HG03066 (cell line): ENCODE data around the gene CD48.

Experiments
- ATAC-seq: cut with Tn5 transposase; IDR thresholded peaks from one replicate; pipeline ENCODE4 v1.9.1; 2021; ENCODE audit warnings: low read depth; ENCODE audit not compliant: unreplicated experiment

CD48 gene, protein sequence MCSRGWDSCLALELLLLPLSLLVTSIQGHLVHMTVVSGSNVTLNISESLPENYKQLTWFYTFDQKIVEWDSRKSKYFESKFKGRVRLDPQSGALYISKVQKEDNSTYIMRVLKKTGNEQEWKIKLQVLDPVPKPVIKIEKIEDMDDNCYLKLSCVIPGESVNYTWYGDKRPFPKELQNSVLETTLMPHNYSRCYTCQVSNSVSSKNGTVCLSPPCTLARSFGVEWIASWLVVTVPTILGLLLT

DNA sequence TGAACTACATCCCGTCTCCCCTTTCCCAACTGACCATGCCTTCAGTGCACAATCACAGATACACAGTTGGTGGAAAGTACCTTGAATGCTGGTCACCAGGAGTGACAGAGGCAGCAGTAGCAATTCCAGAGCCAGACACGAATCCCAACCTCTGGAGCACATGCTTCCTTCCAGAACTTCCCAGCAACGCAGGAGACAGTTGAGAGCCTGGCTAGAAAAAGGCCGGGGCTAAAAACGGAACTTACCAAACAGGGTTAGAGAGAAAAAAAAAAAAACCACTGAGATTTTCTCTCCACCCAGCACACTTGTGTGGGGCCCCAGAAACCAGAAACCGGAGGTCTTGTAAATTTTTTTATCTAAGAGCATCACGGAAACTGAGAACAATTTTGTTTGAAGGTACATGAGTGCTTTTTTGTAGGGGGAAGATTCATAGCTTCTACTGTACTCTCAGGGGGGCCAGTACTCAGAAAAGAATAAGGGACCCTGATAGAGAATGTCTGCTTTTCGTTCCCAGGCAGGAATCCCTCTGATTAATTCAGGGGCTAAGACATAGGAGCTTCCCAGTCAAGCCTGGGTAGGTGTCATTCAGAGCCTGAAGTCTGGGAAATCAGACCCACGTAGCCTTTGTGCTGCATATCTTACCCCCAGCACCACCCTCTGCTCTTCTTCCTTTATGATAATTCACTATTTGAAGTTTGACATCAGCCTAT, at the start of gene CD48:
TSS of gene CD48 (minus strand) at position 221 of the 710 bp plus-strand sequence. CDS start at position 162, 59 bp downstream.
- ATAC-seq: peak; percentile 40

DNA sequence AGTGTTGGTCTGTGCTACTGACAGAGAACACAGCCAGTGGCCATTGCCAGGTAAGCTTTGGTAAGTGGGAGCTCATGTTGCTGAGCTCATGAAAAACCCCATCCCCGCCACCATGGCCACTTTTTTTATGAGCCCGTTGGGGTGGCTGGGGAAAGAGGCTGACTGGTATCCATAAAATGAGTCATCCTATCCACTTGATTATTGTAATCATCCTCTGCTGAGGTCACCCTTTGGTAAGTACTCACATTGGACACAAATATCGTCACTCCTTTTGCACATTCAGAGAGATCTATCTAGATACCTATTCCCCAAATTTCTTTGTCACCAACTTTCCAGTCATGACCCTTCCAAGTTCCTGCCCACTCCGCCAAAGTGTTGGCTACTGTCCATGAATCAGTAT, 49.4 kb upstream of the CD48 start:
- no peak for ATAC-seq

DNA sequence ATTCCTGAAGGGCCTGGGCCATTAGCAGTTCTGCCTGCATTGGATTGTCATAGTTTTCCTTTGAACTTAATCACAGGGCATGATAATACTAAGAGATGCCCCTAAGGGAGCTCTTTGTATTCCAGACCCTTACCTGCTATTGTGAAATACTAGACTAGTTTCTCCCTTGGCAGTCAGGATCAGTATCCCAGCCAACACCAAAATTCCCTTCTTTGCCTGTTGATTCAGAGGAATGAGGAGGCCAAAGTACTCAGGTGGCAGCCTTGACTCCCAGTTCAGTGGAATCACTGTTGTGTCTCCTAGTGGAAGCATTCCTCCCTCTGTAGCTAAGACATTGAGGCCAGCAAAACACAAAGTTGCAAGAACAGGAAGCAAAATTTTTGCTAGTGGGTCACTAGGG, 48.1 kb upstream of the CD48 start:
- no peak for ATAC-seq

DNA sequence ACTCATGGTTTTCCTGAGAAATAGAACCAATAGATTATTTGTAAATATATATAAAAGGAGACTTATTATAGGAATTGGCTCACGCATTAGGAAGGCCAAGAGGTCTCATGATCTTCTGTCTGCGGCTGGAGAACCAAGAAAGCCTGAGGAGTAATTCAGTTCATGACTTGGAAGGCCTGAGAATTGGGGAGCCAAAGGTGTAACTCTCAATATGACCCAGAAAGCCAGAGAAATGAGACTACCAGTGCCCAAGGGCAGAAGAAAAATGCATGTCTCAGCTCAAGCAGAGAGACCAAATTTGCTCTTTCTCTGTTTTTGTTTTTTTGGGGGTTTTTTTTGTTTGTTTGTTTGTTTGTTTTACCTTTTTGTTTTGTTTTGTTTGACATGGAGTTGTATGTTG, 46.9 kb upstream of the CD48 start:
- no peak for ATAC-seq

DNA sequence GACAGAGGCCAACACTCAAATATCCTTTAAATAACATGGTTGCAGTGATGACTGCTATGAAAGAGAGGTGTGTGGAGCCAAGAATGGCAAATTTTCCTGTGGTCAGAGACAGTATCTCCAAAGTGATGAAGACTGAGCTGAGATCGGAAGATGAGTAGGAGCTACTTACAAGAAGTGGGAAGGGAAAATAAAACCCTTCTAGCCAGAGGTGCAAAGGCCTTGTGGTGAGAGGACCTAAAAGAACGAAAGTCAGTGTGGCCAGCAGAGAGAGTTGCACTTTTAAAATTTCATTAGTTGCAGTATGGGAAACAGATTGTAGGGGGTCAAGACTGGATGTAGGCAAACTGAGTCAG, 45.2 kb upstream of the CD48 start:
- no peak for ATAC-seq

DNA sequence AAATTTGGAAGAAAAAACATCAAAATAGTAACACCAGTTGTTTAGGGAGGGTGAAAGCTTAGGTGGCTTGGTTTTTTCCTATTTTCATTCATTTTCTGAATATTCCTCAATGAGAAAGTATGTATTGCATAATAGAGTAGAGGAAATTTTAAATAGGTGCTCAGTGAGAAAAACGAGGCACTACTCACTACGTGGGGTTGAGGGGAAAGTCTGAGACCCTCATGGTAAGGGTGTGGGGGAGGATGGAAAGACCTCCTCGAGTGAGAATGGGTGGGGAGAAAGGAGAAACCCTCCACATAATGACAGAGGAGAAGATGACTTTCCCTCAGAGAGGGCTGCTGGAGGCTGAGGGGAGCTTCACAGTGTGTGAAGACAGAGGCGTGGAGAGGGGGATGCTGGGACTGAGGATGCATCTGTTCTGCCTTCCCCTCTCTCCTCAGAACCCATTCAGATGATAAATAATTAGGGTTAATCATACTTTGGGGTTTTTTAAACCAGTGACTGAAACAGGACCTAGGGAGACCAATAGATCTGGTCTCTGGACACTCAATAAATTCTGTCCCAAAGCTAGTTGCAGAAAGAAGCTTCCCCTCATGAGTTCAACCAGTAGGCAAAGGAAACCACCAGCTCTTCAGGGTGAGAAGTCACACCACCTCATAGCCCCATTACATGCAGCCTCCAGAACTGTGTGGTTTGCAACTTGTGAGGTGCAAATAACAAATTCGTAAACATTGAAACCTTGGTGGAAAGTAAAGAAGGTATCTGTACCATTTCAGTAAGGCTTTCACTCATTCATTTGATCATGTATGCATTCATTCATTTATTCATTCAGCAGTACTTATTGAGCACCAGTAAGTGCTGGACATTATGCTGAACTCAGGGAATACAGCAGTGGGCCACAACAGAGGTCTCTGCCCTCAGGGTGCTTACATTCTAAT, 44.6 kb upstream of the CD48 start:
- ATAC-seq: no peak

DNA sequence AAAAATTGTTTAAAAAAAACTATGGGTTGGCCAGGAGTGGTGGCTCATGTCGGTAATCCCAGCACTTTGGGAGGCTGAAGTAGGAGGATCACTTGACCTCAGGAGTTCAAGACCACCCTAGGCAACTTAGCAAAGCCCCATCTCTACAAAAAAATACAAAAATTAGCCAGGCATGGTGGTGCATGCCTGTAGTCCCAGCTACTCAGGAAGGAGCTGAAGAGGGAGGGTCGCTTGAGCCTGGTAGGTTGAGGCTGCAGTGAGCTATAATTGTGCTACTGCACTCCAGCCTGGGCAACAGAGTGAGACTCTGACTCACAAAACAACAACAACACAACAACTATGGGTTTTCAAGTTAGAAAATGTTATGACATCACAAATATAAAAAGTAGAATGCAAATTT, 43.8 kb upstream of the CD48 start:
- ATAC-seq: no peak

DNA sequence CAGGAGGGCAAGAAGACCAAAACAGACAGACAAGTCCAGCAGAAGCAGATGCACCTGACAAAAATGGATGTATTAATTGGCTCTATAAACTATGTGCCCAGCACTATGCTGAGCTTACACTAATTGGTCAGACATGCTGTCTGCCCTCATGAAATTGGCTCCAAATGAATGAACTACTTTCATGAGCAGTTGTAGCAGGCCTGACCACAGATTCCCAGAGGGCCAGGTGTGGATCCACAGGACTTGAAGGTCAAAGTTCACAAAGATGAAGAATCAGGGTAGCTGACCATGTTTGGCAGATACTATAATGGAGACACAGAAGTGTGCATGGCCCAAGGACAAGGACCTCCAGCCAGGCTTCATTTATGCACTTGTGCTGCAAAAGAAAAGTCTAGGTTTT, 42.0 kb upstream of the CD48 start:
- no peak for ATAC-seq

DNA sequence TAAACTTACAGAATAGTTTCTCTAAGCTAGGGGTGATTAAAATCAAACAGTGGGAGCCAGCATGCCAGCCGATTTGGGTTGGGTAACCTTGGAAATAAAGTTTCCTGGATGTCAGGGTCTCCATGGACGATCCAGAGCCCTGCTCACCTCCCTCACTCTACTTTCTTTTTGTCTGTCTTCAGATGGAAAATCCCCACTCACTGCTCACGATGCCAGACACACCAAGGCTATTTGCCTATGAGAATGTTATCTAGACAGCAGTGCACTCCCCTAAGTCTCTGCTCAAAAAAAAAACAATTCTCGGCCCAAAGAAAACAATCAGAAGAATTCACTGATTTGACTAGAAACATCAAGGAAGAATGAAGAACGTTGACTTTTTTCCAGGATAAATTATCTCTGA, 41.3 kb upstream of the CD48 start:
- ATAC-seq: no peak

DNA sequence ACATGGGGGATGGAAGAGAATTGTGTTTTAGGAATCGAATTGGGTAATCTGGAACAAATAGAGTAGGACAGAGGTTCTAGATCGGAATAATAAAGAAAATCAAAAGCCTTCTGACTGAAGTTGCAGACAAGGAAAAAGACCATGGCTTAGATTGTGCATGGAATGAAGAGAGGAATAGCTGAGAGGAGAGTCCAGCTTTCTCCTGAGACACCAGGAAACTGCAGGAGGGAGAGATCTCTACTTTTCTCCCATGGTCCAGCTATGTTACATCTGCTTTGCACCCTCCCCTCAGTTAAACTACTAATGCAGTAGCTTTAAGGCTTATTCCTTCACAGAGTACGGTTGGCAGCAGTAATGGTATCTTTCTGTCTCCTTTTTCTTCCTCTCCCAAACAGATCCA, 40.8 kb upstream of the CD48 start:
- no peak for ATAC-seq

DNA sequence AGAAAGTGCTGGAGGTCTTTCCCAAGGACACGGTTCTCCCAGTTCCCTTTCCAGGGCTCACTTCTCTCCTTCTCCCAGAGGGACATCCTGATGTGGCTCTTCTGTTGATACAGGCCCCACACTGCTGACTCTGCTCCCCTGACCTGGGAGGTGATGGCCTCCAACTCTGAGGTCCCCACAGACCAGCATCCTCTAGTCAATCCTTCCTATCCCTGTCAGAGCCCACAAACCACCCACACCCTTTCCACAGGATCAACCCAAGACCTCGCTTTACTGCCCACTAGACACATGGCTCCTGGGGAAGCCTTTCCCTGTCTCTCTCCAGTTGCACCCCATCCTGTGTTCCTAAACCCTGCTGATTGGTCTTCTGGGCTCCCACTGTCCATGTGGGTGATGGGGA, 39.0 kb upstream of the CD48 start:
- no peak for ATAC-seq

DNA sequence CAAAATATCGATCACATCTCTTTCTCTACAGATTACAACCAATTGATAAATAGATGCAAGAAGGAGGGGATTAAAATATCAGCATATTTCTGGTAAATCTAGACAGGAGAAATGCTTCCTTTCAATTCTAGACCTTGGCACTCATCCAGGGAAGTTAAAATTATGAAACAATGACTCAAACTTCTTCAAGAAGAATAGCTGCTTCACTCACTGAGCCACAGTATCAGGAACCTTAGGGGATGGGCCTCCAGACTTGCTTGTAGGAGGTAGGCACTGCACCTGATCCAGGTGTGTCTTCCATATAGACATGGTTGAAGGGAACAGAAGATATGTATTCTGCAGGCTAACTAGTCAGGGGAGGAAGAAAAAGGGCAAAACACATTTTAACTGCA, 37.3 kb upstream of the CD48 start:
- no peak for ATAC-seq

DNA sequence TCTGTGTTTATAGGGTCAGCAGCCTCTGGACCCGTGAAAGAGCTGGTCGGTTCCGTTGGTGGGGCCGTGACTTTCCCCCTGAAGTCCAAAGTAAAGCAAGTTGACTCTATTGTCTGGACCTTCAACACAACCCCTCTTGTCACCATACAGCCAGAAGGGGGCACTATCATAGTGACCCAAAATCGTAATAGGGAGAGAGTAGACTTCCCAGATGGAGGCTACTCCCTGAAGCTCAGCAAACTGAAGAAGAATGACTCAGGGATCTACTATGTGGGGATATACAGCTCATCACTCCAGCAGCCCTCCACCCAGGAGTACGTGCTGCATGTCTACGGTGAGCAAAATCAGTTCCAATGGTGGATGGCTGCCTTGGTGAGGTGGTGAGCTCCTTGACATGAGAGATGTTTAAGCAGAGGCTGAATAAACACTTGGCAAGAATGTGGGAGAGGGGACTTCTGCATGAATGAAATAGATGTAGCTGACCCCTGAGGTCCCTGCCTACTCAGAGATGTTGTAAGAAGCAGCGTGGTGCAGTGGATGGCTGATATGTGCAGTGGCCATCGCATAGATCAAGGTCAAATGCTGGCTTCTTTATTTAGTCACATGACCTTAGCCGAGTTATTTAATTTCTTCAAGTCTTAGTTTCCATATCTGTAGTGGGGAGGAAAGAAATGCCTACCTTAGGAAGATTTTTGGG, 36.7 kb upstream of the CD48 start:
- ATAC-seq: no peak

DNA sequence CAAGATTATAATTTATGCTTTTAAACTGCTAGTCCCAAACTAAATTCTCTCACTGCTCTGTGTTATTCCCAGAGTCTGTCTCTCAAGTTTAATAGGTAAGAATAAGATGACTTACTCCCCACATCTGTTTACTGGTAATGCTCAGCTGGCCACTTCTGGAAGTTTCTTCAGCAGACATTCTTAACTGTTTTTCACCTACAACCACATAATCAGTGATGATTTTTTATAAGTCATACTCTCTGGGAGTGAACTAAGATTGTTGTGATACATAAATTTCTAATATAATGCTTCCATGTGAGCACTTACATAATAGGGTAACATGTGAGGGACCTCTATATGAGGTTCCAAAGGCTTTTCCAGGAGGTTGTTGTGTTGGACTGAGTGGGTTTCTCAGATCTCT, 36.1 kb upstream of the CD48 start:
- no peak for ATAC-seq

DNA sequence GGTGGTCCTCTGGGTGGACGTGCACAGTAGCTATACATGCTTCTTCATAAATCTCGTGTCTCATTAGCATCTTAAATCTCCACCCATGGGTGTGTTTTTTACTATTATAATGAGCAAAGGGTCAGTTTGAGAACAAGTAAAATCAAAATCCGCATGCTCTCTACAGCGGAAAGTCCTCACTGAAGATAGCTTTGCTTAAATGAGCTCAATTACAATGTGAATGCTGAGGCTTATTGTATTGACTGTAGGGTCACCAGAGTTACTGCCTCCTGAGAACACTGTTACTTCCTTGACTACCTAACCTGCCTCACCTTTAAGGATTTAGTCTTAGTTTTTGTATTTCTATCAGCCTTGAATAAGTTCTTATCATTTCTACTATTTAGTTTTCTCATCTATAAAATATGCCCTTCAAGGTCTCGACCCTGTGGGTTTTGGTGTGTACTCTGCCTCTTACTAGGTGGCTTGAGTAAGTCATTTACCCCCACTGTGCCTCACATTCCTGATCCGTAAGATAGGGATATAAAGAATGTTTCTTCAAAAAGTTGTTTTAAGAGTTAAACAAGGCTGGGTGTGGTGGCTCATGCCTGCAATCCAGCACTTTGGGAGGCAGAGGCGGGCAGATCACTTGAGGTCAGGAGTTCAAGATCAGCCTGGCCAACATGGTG, 35.3 kb upstream of the CD48 start:
- no peak for ATAC-seq

DNA sequence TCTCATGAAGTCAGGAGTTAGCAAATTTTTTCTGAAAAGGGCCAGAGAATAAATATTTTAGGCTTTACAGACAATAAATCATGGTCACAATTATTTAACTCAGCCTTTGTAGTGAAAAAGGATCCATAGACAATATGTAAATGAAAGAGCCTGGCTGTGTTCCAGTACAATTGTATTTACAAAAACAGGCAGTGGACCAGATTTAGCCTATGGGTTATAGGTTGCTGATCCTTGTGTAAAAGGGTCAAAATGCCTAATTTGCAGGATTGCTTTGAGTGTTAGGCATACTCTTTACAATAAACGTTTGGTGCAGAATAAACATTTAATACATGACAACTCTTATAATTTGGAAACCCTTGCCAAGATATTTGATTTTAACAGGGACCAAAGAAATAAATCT, 33.9 kb upstream of the CD48 start:
- no peak for ATAC-seq

DNA sequence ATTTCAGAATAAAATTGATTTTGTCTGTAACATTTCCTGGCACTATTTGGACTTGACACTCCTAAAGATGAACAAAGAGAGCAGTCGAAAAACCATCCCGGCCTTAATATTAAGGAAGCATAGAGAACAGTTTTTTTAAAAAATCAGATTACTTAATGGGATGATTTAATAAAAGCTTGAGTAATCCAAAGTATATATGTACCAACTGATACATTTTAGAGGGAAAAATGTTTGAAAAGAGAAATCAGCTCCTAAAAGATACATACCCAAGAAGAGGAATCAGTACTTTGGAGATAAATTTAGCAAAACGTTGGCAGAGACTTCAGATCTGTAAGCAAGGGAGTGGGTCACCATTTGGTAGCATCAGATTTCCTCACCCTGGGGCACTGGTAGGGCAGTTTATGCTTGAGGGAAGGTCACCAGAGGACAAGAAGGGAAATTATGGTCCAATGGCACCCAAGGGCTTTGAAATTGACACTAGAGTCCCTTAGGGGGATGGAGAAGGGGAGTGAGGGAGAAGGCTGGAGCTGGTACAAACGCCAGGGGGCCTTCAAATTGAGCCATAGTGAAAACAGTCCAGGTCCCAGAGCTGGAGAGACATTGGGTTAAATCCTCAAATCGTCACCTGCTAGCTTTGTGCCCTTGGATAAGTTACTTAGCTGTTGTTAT, 33.4 kb upstream of the CD48 start:
- no peak for ATAC-seq

DNA sequence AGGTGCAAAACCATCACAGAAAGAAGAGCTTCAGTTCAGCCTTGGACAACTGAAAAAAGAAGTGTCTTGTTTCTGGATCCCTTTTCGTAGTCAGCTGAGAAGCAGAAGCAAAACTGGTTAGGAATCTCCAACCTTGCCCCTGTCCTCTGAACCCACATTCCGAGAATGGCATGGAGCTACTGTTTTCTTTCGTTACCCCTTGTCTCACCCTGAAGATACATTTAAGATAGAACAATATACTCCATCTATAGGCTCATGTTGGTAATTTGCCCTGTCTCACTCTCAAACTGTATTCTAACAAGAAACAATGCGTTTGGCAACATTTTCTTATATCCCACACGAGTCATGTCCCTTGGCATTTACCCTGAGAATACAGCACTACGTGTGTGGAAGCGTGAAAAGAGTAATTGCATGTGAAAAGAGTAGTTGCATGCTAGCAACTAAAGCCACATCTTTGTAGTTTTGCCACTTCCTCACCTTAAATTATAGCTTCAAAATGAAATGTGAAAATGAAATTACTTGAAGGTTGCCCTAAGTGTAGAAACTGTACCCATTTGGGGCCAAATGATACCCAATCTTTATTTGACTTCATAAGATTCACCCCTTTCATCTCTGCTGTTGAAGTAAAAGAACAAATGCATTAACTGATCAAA, 32.7 kb upstream of the CD48 start:
- ATAC-seq: no peak

DNA sequence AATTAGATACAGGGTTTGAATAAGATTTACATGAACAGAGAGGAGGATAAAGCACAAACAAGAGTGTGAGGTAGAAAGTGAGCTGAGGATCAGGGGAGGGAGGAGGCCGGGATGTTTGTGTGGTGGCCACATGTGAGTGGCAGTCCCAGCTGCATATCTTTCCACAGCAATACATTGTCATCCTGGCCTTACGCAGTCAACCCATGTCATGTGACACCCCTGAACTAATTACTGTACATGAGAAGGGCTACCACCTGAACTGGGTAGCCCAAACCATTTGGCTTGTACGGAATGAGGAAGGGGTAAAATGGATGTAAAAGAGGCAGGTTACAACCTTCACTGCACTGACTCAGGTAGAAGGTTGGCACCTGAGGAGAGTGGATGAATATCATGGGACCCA, 31.6 kb upstream of the CD48 start:
- no peak for ATAC-seq
